ENCODE results near the gene PARD3. TPM values are rescaled to one million over a fixed set of nuclear protein-coding genes. Genes with fewer than 3 reads are reported as not detected.

Gene PARD3
- polyA plus RNA-seq, 3 donors = 0.51 TPM; not detected in 2

DNA sequence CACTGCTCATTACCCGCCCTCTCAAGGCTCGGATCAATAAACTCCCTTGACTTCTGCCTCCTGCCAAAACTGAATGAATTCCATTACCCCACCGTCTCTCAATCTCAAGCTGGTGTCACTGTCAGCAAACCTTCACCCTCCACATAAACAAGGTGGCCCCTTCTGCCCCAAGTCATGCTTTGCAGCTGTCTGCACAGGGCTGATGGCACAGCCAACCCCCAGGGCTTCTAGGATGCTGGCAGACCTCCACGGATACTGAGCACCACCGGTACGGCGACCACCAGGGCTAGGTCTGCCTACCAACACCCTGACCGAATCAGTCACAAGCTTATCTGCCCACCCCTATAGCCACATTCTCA, 46.1 kb downstream of the PARD3 start:
- H3K27ac Mint-ChIP-seq = no peak overlapping the region
- H4K20me1 ChIP-seq (ENCODE audit: insufficient read depth, low read length) = no peaks in the 10 kb centered on the region
- 90% methylated on average over 8 of the region's 8 CpGs for WGBS (ENCODE audit: insufficient coverage)
- peaks cover 9 to 12% (median 11%) of the 10 kb centered on the region in 3 donors for H3K27me3 Mint-ChIP-seq (ENCODE audit: low read depth in 3 of 3)
- H2AFZ ChIP-seq (ENCODE audit: insufficient read depth, low read depth, low read length, poor library complexity, severe bottlenecking) = no peak overlapping the region
- H3K4me1 Mint-ChIP-seq = no peaks in the 10 kb centered on the region
- no peaks in the 10 kb centered on the region for H3K9me3 ChIP-seq (replicated peaks in 1 of 2; ENCODE audit: control insufficient read depth in 1 of 2, insufficient read depth in 1 of 2, low read length in 2 of 2)
- no peak overlapping the region for H3K9ac ChIP-seq (ENCODE audit: insufficient read depth, low read length, poor library complexity, severe bottlenecking)
- no peak overlapping the region for H3K4me3 Mint-ChIP-seq
- no peak overlapping the region for H3K4me2 ChIP-seq (replicated peaks; ENCODE audit: extremely low read depth, low read length, poor library complexity, severe bottlenecking)
- TF ChIP-seq, protein P1, sequence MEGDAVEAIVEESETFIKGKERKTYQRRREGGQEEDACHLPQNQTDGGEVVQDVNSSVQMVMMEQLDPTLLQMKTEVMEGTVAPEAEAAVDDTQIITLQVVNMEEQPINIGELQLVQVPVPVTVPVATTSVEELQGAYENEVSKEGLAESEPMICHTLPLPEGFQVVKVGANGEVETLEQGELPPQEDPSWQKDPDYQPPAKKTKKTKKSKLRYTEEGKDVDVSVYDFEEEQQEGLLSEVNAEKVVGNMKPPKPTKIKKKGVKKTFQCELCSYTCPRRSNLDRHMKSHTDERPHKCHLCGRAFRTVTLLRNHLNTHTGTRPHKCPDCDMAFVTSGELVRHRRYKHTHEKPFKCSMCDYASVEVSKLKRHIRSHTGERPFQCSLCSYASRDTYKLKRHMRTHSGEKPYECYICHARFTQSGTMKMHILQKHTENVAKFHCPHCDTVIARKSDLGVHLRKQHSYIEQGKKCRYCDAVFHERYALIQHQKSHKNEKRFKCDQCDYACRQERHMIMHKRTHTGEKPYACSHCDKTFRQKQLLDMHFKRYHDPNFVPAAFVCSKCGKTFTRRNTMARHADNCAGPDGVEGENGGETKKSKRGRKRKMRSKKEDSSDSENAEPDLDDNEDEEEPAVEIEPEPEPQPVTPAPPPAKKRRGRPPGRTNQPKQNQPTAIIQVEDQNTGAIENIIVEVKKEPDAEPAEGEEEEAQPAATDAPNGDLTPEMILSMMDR (IDR thresholded peaks at IDR 0.05) = no peak
- H3K36me3 Mint-ChIP-seq = no peaks in the 10 kb centered on the region
- intact Hi-C loops (cut with micrococcal nuclease) = no loop called here
- no peak overlapping the region for H3K27ac ChIP-seq (ENCODE audit: low read depth in 1 of 2, low read length in 2 of 2)
- no peaks in the 10 kb centered on the region for H3K79me2 ChIP-seq (ENCODE audit: insufficient read depth, low read length)
- no peaks in the 10 kb centered on the region for H3K4me1 ChIP-seq (ENCODE audit: control insufficient read depth in 1 of 2, insufficient read depth in 2 of 2, low read length in 2 of 2)
- DNase-seq = no peak
- no peaks in the 10 kb centered on the region for H3K36me3 ChIP-seq (replicated peaks in 1 of 2; ENCODE audit: control insufficient read depth in 1 of 2, insufficient read depth in 2 of 2, low read length in 2 of 2)
- H3K27me3 ChIP-seq (ENCODE audit: control insufficient read depth in 2 of 2, insufficient read depth in 2 of 2, low read length in 2 of 2) = no peaks in the 10 kb centered on the region
- no peak overlapping the region for H3K4me3 ChIP-seq (replicated peaks in 1 of 3; ENCODE audit: low read depth in 2 of 3, low read length in 3 of 3)
- H3K9me3 Mint-ChIP-seq = peaks cover 0 to 3% (median 0%) of the 10 kb centered on the region in 7 donors

DNA sequence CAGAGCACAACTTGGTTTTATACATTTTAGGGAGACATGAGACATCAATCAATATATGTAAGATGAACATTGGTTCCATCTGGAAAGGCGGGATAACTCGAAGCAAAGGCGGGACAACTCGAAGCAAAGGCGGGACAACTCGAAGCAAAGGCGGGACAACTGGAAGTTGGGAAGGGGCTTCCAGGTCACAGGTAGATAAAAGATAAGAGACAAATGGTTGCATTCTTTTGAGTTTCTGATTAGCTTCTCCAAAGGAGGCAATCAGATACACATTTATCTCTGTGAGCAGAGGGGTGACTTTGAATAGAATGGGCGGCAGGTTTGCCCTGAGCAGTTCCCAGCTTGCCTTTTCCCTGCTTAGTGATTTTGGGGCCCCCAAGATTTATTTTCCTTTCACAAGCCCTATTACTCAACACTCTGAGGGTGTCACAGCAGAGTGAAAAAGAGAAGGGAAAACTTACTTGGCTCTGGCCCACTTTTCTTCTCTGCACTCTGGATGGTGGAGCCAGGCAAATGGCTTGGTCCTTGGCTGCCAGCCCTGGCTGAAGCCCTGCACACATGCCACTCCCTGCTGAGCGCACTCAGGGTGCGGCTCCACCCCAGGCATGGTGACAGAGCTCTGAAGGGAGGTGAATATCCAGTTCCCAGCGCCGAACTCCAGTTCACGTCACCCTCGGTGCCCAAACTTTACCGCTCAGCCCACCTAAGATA, 46.7 kb downstream of the PARD3 start:
- no peaks in the 10 kb centered on the region for H3K79me2 ChIP-seq (ENCODE audit: insufficient read depth, low read length)
- no peak overlapping the region for H3K4me2 ChIP-seq (replicated peaks; ENCODE audit: extremely low read depth, low read length, poor library complexity, severe bottlenecking)
- H3K27me3 Mint-ChIP-seq (ENCODE audit: low read depth in 3 of 3) = peaks cover 9 to 12% (median 11%) of the 10 kb centered on the region in 3 donors
- no peaks in the 10 kb centered on the region for H3K9me3 ChIP-seq (replicated peaks in 1 of 2; ENCODE audit: control insufficient read depth in 1 of 2, insufficient read depth in 1 of 2, low read length in 2 of 2)
- H3K27ac Mint-ChIP-seq = no peak overlapping the region
- H4K20me1 ChIP-seq (ENCODE audit: insufficient read depth, low read length) = no peaks in the 10 kb centered on the region
- H3K4me1 Mint-ChIP-seq = no peaks in the 10 kb centered on the region
- H3K9me3 Mint-ChIP-seq = peaks cover 0 to 3% (median 0%) of the 10 kb centered on the region in 7 donors
- no peaks in the 10 kb centered on the region for H3K36me3 ChIP-seq (replicated peaks in 1 of 2; ENCODE audit: control insufficient read depth in 1 of 2, insufficient read depth in 2 of 2, low read length in 2 of 2)
- TF ChIP-seq, protein P1 (IDR thresholded peaks at IDR 0.05) = no peak
- no peak overlapping the region for H3K9ac ChIP-seq (ENCODE audit: insufficient read depth, low read length, poor library complexity, severe bottlenecking)
- H2AFZ ChIP-seq (ENCODE audit: insufficient read depth, low read depth, low read length, poor library complexity, severe bottlenecking) = no peak overlapping the region
- DNase-seq = no peak
- no peak overlapping the region for H3K4me3 Mint-ChIP-seq
- no peak overlapping the region for H3K27ac ChIP-seq (ENCODE audit: low read depth in 1 of 2, low read length in 2 of 2)
- 98% methylated on average over 5 of the region's 15 CpGs for WGBS (ENCODE audit: insufficient coverage)
- no peaks in the 10 kb centered on the region for H3K4me1 ChIP-seq (ENCODE audit: control insufficient read depth in 1 of 2, insufficient read depth in 2 of 2, low read length in 2 of 2)
- H3K4me3 ChIP-seq (replicated peaks in 1 of 3; ENCODE audit: low read depth in 2 of 3, low read length in 3 of 3) = no peak overlapping the region
- no peaks in the 10 kb centered on the region for H3K36me3 Mint-ChIP-seq
- H3K27me3 ChIP-seq (ENCODE audit: control insufficient read depth in 2 of 2, insufficient read depth in 2 of 2, low read length in 2 of 2) = no peaks in the 10 kb centered on the region
- intact Hi-C loops (cut with micrococcal nuclease) = no loop called here

Data from CD14-positive monocyte (primary cell).